ENCODE data around the gene ANKMY1. TPM values are rescaled to one million over a fixed set of nuclear protein-coding genes. Genes with fewer than 3 reads are reported as not detected.
A peak's percentile ranks its signal among the peaks of the same experiment; 100 is the strongest.

Gene ANKMY1
- total RNA-seq, 3 donors from 2014 or later (not counting 1 experiment from before 2014, with no cell fraction given), result 43.8 to 51.5 (median 46.6) TPM

DNA sequence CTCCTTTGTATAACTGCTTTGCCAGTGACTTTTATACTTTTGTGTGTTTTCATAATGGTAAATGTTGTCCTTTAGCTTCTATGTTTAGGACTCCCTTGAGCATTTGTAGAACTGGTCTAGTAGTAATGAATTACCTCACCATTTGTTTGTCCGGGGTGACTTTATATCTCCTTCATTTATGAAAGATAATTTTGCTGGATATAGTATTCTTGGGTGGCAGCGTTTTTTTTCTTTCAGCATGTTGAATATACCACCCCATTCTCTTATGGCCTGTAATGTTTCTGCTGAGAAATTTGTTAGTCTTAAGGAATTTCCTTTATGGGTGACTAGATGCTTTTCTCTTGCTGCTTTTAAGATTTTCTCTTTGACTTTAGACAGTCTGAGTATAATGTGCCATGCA lies 66.3 kb downstream of the ANKMY1 start:
- TF ChIP-seq, protein P1, sequence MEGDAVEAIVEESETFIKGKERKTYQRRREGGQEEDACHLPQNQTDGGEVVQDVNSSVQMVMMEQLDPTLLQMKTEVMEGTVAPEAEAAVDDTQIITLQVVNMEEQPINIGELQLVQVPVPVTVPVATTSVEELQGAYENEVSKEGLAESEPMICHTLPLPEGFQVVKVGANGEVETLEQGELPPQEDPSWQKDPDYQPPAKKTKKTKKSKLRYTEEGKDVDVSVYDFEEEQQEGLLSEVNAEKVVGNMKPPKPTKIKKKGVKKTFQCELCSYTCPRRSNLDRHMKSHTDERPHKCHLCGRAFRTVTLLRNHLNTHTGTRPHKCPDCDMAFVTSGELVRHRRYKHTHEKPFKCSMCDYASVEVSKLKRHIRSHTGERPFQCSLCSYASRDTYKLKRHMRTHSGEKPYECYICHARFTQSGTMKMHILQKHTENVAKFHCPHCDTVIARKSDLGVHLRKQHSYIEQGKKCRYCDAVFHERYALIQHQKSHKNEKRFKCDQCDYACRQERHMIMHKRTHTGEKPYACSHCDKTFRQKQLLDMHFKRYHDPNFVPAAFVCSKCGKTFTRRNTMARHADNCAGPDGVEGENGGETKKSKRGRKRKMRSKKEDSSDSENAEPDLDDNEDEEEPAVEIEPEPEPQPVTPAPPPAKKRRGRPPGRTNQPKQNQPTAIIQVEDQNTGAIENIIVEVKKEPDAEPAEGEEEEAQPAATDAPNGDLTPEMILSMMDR (IDR thresholded peaks at IDR 0.05), result no peak
- H3K27me3 ChIP-seq (ENCODE audit: control insufficient read depth, insufficient read depth, low read length), result no peaks in the 10 kb centered on the region
- no peak overlapping the region for H3K27ac ChIP-seq (ENCODE audit: low read length)
- H3K36me3 Mint-ChIP-seq, result peaks cover 52% of the 10 kb centered on the region
- intact Hi-C loops (cut with micrococcal nuclease), result no loop called here
- H3K4me1 Mint-ChIP-seq, result no peaks in the 10 kb centered on the region
- no peaks in the 10 kb centered on the region for H3K36me3 ChIP-seq (ENCODE audit: control insufficient read depth, insufficient read depth, low read length)
- no peaks in the 10 kb centered on the region for H3K4me1 ChIP-seq (ENCODE audit: control insufficient read depth, insufficient read depth, low read length)
- no peak for ATAC-seq
- H3K9me3 Mint-ChIP-seq, result peaks cover 21 to 32% of the 10 kb centered on the region in 2 donors
- no peak overlapping the region for H3K4me3 ChIP-seq (ENCODE audit: low read length)
- H3K9me3 ChIP-seq (ENCODE audit: control insufficient read depth, insufficient read depth, low read length), result peaks cover 15% of the 10 kb centered on the region
- no CpG with 5 or more reads among the region's 2 CpGs for WGBS (ENCODE audit: insufficient coverage)
- no peaks in the 10 kb centered on the region for H3K27me3 Mint-ChIP-seq (ENCODE audit: low read depth in 2 of 2)
- H3K27ac Mint-ChIP-seq, result no peak overlapping the region
- no peak for DNase-seq
- H3K4me3 Mint-ChIP-seq, result no peak overlapping the region

DNA sequence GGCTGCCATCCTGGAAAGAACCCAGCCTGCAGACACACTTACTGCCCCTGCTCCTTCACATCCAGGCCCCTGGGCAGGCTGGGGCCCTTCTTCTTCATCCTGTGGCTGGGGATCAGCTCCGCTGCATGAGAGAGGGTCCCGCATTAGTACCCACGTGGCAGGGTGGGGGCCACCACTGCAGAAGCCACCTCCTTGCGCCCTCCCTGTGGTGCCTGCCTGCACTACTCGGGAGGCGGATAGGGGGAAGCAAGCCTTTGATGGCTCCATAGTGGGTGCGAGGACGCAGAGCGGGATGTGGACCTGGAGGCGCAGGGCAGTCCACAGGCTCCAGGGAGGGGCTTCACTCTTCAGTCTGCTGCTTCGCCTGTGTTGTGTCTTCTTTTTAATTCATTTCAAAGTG lies 75.6 kb downstream of the ANKMY1 start:
- Mint-ChIP-seq H3K27ac (no peak overlapping the region), H3K27me3 (ENCODE audit: low read depth in 2 of 2) (no peaks in the 10 kb centered on the region), H3K9me3 (peaks cover 3 to 4% of the 10 kb centered on the region in 2 donors), H3K4me1 (peaks cover 0 to 8% of the 10 kb centered on the region in 2 donors), H3K36me3 (peaks cover 5% of the 10 kb centered on the region), H3K4me3 (no peak overlapping the region)
- intact Hi-C loops (cut with micrococcal nuclease), result no loop called here
- Histone ChIP-seq H3K9me3 (ENCODE audit: control insufficient read depth, insufficient read depth, low read length) (no peaks in the 10 kb centered on the region), H3K27ac (ENCODE audit: low read length) (no peak overlapping the region), H3K27me3 (ENCODE audit: control insufficient read depth, insufficient read depth, low read length) (no peaks in the 10 kb centered on the region), H3K4me3 (ENCODE audit: low read length) (no peak overlapping the region), H3K4me1 (ENCODE audit: control insufficient read depth, insufficient read depth, low read length) (no peaks in the 10 kb centered on the region), H3K36me3 (ENCODE audit: control insufficient read depth, insufficient read depth, low read length) (no peaks in the 10 kb centered on the region)
- whole genome bisulfite sequencing (ENCODE audit: insufficient coverage), result 97% methylated on average over 11 of the region's 11 CpGs
- peak in 1 of 2 donors; percentile 0 for DNase-seq
- ATAC-seq, result peak in 1 of 3 donors; percentile 21
- TF ChIP-seq, protein P1 (IDR thresholded peaks at IDR 0.05), result no peak

DNA sequence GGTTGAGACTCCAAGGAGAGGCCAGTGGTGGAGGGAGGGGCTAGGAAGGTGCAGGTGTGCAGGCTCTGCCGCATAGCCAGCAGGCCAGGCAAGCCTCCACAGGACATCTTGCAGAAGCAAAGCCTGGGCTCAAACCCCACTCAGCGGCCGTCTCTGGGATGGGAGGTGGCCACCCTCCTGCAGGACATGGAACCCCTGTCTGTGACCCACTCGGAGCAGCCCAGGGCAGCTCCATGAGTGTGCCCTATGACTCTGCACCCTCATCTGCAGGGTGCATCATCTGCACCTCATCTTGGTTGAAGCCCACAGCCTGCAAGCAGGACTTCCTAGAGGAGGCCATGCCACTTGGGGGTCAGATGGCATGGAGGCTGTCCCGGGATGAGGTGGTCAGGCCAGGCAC lies 76.1 kb downstream of the ANKMY1 start:
- Mint-ChIP-seq H3K36me3 (peaks cover under 1% of the 10 kb centered on the region), H3K4me3 (no peak overlapping the region), H3K27ac (no peak overlapping the region), H3K4me1 (peaks cover 0 to 8% of the 10 kb centered on the region in 2 donors), H3K27me3 (ENCODE audit: low read depth in 2 of 2) (no peaks in the 10 kb centered on the region), H3K9me3 (no peaks in the 10 kb centered on the region)
- intact Hi-C loops (cut with micrococcal nuclease), result no loop called here
- H3K27me3 ChIP-seq (ENCODE audit: control insufficient read depth, insufficient read depth, low read length), result no peaks in the 10 kb centered on the region
- H3K27ac ChIP-seq (ENCODE audit: low read length), result no peak overlapping the region
- DNase-seq (peak in 1 of 2 donors; percentile 11), ATAC-seq (peak in 1 of 3 donors; percentile 30)
- WGBS (ENCODE audit: insufficient coverage), result 93% methylated on average over 5 of the region's 5 CpGs
- H3K4me1 ChIP-seq (ENCODE audit: control insufficient read depth, insufficient read depth, low read length), result no peaks in the 10 kb centered on the region
- H3K9me3 ChIP-seq (ENCODE audit: control insufficient read depth, insufficient read depth, low read length), result no peaks in the 10 kb centered on the region
- no peak overlapping the region for H3K4me3 ChIP-seq (ENCODE audit: low read length)
- TF ChIP-seq, protein P1 (IDR thresholded peaks at IDR 0.05), result no peak
- H3K36me3 ChIP-seq (ENCODE audit: control insufficient read depth, insufficient read depth, low read length), result no peaks in the 10 kb centered on the region

Data from natural killer cell (primary cell).